ENCODE measurements around the gene PTRH2. TPM values are rescaled to one million over a fixed set of nuclear protein-coding genes. Genes with fewer than 3 reads are reported as not detected.

Gene PTRH2
- total RNA-seq, 4 donors from 2014 or later = 27.2 to 31.7 (median 30.9) TPM

GRCh38 chr17:59649886-59650285 lies 57.3 kb downstream of the PTRH2 start:
- H3K9me3 ChIP-seq = no peaks in the 10 kb centered on the region
- no peaks in the 10 kb centered on the region for H3K4me1 ChIP-seq
- H3K4me3 ChIP-seq = no peak overlapping the region
- no peak for DNase-seq
- no peaks in the 10 kb centered on the region for H3K27me3 ChIP-seq
- no peak overlapping the region for H3K27ac ChIP-seq
- intact Hi-C loops (cut with DNase I) = no loop called here
- no peak for TF ChIP-seq CTCF (IDR thresholded peaks at IDR 0.05)
- no peak for TF ChIP-seq POLR2A (IDR thresholded peaks at IDR 0.05)
- H3K36me3 ChIP-seq = peaks cover 4 to 97% (median 16%) of the 10 kb centered on the region in 3 donors

Other genes with a start within 250 kb of the PTRH2 start
- 10 to 100 TPM; 10.5 to 42.0 (median 25.0) TPM for gene DHX40, start 141.8 kb downstream of the PTRH2 start, total RNA-seq
- gene CLTC, start 87.5 kb downstream of the PTRH2 start, total RNA-seq = 100 to 1,000 TPM; 135 to 236 (median 201) TPM
- gene VMP1, start 224 bp upstream of the PTRH2 start, total RNA-seq = 100 to 1,000 TPM; 132 to 363 (median 141) TPM
- gene TUBD1, start 185.5 kb upstream of the PTRH2 start, total RNA-seq = 10 to 100 TPM in 2 of 4 donors, 1 to 10 TPM in 2; 8.0 to 16.0 (median 12.5) TPM
- 10 to 100 TPM; 18.4 to 49.2 (median 25.9) TPM for gene RPS6KB1, start 185.7 kb upstream of the PTRH2 start, total RNA-seq

Measured in esophagus squamous epithelium (tissue), 5 donors.